ENCODE data around the gene ANAPC2. TPM values are rescaled to one million over a fixed set of nuclear protein-coding genes. Genes with fewer than 3 reads are reported as not detected.

Gene ANAPC2
- total RNA-seq, 4 donors from 2014 or later, result 24.8 to 99.8 (median 54.9) TPM

DNA sequence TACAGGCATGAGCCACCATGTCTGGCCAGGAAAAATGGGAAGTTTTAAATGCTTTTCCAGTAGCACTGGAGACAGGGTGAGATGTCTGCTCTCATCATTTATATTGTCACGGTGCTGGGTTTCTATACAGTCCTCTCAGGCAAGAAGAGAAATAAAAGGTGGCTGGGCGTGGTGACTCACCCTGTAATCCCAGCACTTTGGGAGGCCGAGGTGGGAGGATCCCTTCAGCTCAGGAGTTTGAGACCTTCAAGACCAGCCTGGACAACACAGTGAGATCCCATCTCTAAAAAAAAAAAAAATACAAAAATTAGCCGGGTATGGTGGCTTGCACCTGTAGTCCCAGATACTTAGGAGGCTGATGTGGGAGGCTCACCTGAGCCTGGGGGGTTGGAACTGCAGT lies 54.2 kb downstream of the ANAPC2 start:
- WGBS, result 92% methylated on average over 4 of the region's 4 CpGs
- H3K4me3 ChIP-seq, result no peak overlapping the region
- H3K4me1 ChIP-seq, result peaks cover 20% of the 10 kb centered on the region
- DNase-seq (ENCODE audit: low spot score in 2 of 2), result no peak
- H3K27me3 ChIP-seq, result peaks cover 59% of the 10 kb centered on the region
- H3K27ac ChIP-seq, result no peak overlapping the region
- no peaks in the 10 kb centered on the region for H3K9me3 ChIP-seq
- H3K36me3 ChIP-seq, result no peaks in the 10 kb centered on the region
- TF ChIP-seq, protein P1, sequence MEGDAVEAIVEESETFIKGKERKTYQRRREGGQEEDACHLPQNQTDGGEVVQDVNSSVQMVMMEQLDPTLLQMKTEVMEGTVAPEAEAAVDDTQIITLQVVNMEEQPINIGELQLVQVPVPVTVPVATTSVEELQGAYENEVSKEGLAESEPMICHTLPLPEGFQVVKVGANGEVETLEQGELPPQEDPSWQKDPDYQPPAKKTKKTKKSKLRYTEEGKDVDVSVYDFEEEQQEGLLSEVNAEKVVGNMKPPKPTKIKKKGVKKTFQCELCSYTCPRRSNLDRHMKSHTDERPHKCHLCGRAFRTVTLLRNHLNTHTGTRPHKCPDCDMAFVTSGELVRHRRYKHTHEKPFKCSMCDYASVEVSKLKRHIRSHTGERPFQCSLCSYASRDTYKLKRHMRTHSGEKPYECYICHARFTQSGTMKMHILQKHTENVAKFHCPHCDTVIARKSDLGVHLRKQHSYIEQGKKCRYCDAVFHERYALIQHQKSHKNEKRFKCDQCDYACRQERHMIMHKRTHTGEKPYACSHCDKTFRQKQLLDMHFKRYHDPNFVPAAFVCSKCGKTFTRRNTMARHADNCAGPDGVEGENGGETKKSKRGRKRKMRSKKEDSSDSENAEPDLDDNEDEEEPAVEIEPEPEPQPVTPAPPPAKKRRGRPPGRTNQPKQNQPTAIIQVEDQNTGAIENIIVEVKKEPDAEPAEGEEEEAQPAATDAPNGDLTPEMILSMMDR (IDR thresholded peaks at IDR 0.05), result no peak
- TF ChIP-seq POLR2A (IDR thresholded peaks at IDR 0.05) (no peak), POLR2AphosphoS5 (IDR thresholded peaks at IDR 0.05) (no peak), EP300 (IDR thresholded peaks at IDR 0.05) (no peak)

DNA sequence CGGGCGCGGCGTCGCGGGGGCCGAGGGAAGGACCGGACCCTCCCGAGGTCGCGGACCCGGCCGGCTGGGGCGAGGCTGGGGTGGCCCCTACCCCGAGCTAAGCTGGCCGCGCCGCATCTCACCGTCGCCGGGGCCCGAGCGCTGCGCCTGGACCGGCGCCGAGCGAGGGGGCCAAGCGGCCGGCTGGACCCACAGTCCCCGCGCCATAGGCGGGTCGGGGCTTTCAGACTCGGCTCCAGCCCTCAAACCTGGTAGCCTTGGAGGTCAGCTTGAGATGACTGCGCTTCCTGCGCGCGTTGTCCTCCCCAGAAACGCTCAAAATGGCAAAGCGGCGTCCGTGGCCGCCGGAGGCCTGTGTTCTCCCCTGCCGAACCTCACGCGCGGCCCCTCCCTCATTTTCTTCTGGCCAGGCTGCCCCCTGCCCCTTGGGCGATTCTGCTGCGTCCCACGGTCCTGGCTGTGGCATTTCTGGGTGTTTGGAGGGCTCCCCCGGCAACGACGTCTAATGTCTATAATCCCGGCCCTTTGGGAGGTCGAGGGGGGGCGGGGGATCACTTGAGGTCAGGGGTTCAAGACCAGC lies 58.1 kb downstream of the ANAPC2 start:
- Histone ChIP-seq H3K27ac (peak overlapping the region; percentile 64), H3K4me1 (peaks cover 37% of the 10 kb centered on the region), H3K36me3 (no peaks in the 10 kb centered on the region), H3K27me3 (peaks cover 20% of the 10 kb centered on the region), H3K4me3 (peak overlapping the region; percentile 76), H3K9me3 (no peaks in the 10 kb centered on the region)
- TF ChIP-seq, protein P1 (IDR thresholded peaks at IDR 0.05), result no peak
- TF ChIP-seq POLR2A (IDR thresholded peaks at IDR 0.05), result no peak
- no peak for TF ChIP-seq EP300 (IDR thresholded peaks at IDR 0.05)
- TF ChIP-seq POLR2AphosphoS5 (IDR thresholded peaks at IDR 0.05), result no peak
- no peak for DNase-seq (ENCODE audit: low spot score in 2 of 2)
- 10% methylated on average over 14 of the region's 58 CpGs for whole genome bisulfite sequencing

DNA sequence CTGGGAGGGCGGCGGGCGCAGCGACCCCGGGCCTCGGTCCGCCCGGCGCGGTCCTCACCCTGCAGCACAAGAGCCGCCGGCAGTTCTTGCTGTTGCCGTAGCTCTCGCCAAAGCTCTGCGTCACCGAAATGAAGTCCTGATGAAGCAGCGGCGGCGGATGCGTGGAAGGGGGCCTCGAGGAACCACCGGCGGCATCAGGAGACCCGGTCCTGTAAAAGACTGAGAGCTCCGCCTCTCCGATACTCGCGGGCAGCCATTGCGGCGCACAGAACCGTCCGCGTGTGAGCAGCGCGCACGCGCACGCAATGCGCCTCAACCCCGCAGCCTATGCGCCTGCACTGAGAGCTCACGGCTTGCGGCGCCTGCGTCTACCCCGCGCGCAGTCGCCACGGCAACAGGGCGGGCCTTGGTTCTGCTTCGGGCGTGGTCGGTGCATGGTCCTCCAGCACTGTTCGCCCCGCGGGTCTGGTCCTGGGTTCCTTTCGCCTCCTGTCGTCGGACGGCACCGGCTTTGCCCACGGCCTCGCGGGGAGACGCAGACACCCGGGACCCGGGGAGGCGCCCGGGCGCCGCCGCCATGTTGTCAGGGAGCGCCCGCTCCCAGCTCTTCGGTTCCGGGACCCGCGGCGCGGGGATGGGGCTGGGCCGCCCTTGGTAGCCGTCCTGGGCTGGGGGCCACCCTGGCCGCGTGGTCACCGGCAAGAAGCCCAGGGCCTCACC lies 58.7 kb downstream of the ANAPC2 start:
- no peaks in the 10 kb centered on the region for H3K36me3 ChIP-seq

DNA sequence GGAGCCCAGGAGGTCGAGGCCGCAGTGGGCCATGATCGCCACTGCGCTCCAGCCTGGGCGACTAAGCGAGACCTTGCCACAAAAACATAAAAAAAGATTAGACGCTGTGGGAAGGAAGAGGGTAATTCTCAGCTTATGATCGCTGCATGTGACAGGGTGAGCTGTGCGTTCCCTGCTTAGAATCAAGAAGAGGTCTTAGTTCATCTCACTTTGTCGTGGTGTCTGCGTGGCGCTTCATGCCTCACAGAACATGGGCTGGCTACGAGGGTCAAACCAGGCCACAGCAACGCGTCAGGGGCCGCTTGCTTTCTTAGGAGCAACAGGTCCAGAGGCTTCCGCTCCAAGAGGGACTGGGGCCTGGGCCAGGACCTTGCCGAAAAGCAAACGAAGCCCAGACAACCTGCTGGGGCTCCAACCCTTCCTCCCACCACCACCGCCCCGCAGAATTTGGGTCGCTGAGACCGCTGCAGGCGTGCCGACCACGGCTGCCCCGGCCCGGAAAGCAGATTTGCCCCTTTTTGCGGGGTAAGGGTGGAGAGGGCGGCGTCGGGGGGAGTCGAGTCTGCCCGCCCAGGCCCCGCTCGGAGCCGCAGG lies 59.4 kb downstream of the ANAPC2 start:
- H3K4me3 ChIP-seq, result peak overlapping the region; percentile 76
- DNase-seq (ENCODE audit: low spot score in 2 of 2), result no peak
- TF ChIP-seq POLR2A (IDR thresholded peaks at IDR 0.05) (no peak), EP300 (IDR thresholded peaks at IDR 0.05) (no peak), POLR2AphosphoS5 (IDR thresholded peaks at IDR 0.05) (no peak)
- TF ChIP-seq, protein P1 (IDR thresholded peaks at IDR 0.05), result no peak
- H3K27me3 ChIP-seq, result peaks cover 14% of the 10 kb centered on the region
- H3K36me3 ChIP-seq, result no peaks in the 10 kb centered on the region
- H3K27ac ChIP-seq, result peak overlapping the region; percentile 64
- H3K9me3 ChIP-seq, result no peaks in the 10 kb centered on the region
- H3K4me1 ChIP-seq, result peaks cover 37% of the 10 kb centered on the region
- WGBS, result 35% methylated on average over 15 of the region's 37 CpGs

More for the DNA sequence above, 58.7 kb downstream of the ANAPC2 start:
- Histone ChIP-seq H3K9me3 (no peaks in the 10 kb centered on the region), H3K4me3 (peak overlapping the region; percentile 76), H3K27me3 (peaks cover 18% of the 10 kb centered on the region), H3K4me1 (peaks cover 37% of the 10 kb centered on the region), H3K27ac (peak overlapping the region; percentile 64)
- TF ChIP-seq, protein P1 (IDR thresholded peaks at IDR 0.05), result no peak
- TF ChIP-seq POLR2A (IDR thresholded peaks at IDR 0.05), result no peak
- no peak for TF ChIP-seq EP300 (IDR thresholded peaks at IDR 0.05)
- TF ChIP-seq POLR2AphosphoS5 (IDR thresholded peaks at IDR 0.05), result no peak
- peak in 1 of 2 donors; percentile 87 for DNase-seq (ENCODE audit: low spot score in 2 of 2)
- WGBS, result no CpG with 5 or more reads among the region's 86 CpGs

All from suprapubic skin (tissue), 4 donors.